ENCODE measurements around the gene RCAN2. TPM values are rescaled to one million over a fixed set of nuclear protein-coding genes. Genes with fewer than 3 reads are reported as not detected.

Gene RCAN2
- total and polyA plus RNA-seq, 9 of the 15 experiments (the other 6 are each of a cell fraction or from before 2014, with no cell fraction given), result 0.04 TPM; not detected in 8

GRCh38 chr6:46184114-46184513, 307.1 kb downstream of the RCAN2 start:
- Histone ChIP-seq H3K9me1 (ENCODE audit: control insufficient read depth, insufficient read depth, low read length) (no peaks in the 10 kb centered on the region), H3K27ac (ENCODE audit: extremely low read depth, low read depth, low read length) (no peak overlapping the region), H3K27me3 (ENCODE audit: control insufficient read depth in 2 of 2, insufficient read depth in 2 of 2, low read length in 2 of 2) (no peaks in the 10 kb centered on the region), H2AFZ (ENCODE audit: low read depth, low read length) (no peak overlapping the region), H3K36me3 (ENCODE audit: control insufficient read depth, insufficient read depth, low read length) (no peaks in the 10 kb centered on the region), H4K20me1 (replicated peaks; ENCODE audit: control insufficient read depth, insufficient read depth, low read length) (no peaks in the 10 kb centered on the region), H3K79me2 (ENCODE audit: control insufficient read depth, insufficient read depth, low read length) (no peaks in the 10 kb centered on the region), H3K4me1 (replicated peaks in 1 of 2; ENCODE audit: control insufficient read depth in 2 of 2, insufficient read depth in 2 of 2, low read length in 2 of 2) (no peaks in the 10 kb centered on the region), H3K9ac (ENCODE audit: insufficient read depth in 1 of 2, low read depth in 2 of 2, low read length in 2 of 2) (no peak overlapping the region), H3K4me3 (no peak overlapping the region), H3K4me2 (ENCODE audit: insufficient read depth, low read length) (no peak overlapping the region), H3K9me3 (replicated peaks; ENCODE audit: control insufficient read depth, insufficient read depth, low read depth, low read length) (no peaks in the 10 kb centered on the region)
- BruUV-seq (replicated peaks), result no TSS peak
- intact Hi-C loops (cut with micrococcal nuclease), result no loop called here
- ATAC-seq (no peak), DNase-seq (ENCODE audit: extremely low read depth in 1 of 4, low spot score in 3 of 4) (no peak), FAIRE-seq (no peak)
- ChIA-PET POLR2A (no interaction called here), CTCF (ENCODE audit: low intra/inter-chr PET ratio) (no interaction called here)
- in situ Hi-C loops (cut with MboI), result no loop called here
- WGBS (ENCODE audit: insufficient coverage, low coverage, missing lambda C conversion rate), result 0% methylated on average over 4 of the region's 4 CpGs
- TF ChIP-seq KAT8 (IDR thresholded peaks at IDR 0.05; ENCODE audit: low read depth) (no peak), MLLT1 (IDR thresholded peaks at IDR 0.05) (no peak), ZKSCAN8 (CRISPR knock-in tag; IDR thresholded peaks at IDR 0.05) (no peak), IRF2 (CRISPR knock-in tag; IDR thresholded peaks at IDR 0.05) (no peak), TCF7 (IDR thresholded peaks at IDR 0.05; ENCODE audit: borderline replicate concordance) (no peak), ZNF408 (CRISPR knock-in tag; IDR thresholded peaks at IDR 0.05; ENCODE audit: low read depth) (no peak), ZNF134 (CRISPR knock-in tag; conservative IDR thresholded peaks at IDR 0.05) (no peak), GATA2 (CRISPR knock-in tag; IDR thresholded peaks at IDR 0.05) (no peak), KLF13 (tag; IDR thresholded peaks at IDR 0.05; ENCODE audit: borderline replicate concordance, low read depth) (no peak)
- TF ChIP-seq, protein P1, sequence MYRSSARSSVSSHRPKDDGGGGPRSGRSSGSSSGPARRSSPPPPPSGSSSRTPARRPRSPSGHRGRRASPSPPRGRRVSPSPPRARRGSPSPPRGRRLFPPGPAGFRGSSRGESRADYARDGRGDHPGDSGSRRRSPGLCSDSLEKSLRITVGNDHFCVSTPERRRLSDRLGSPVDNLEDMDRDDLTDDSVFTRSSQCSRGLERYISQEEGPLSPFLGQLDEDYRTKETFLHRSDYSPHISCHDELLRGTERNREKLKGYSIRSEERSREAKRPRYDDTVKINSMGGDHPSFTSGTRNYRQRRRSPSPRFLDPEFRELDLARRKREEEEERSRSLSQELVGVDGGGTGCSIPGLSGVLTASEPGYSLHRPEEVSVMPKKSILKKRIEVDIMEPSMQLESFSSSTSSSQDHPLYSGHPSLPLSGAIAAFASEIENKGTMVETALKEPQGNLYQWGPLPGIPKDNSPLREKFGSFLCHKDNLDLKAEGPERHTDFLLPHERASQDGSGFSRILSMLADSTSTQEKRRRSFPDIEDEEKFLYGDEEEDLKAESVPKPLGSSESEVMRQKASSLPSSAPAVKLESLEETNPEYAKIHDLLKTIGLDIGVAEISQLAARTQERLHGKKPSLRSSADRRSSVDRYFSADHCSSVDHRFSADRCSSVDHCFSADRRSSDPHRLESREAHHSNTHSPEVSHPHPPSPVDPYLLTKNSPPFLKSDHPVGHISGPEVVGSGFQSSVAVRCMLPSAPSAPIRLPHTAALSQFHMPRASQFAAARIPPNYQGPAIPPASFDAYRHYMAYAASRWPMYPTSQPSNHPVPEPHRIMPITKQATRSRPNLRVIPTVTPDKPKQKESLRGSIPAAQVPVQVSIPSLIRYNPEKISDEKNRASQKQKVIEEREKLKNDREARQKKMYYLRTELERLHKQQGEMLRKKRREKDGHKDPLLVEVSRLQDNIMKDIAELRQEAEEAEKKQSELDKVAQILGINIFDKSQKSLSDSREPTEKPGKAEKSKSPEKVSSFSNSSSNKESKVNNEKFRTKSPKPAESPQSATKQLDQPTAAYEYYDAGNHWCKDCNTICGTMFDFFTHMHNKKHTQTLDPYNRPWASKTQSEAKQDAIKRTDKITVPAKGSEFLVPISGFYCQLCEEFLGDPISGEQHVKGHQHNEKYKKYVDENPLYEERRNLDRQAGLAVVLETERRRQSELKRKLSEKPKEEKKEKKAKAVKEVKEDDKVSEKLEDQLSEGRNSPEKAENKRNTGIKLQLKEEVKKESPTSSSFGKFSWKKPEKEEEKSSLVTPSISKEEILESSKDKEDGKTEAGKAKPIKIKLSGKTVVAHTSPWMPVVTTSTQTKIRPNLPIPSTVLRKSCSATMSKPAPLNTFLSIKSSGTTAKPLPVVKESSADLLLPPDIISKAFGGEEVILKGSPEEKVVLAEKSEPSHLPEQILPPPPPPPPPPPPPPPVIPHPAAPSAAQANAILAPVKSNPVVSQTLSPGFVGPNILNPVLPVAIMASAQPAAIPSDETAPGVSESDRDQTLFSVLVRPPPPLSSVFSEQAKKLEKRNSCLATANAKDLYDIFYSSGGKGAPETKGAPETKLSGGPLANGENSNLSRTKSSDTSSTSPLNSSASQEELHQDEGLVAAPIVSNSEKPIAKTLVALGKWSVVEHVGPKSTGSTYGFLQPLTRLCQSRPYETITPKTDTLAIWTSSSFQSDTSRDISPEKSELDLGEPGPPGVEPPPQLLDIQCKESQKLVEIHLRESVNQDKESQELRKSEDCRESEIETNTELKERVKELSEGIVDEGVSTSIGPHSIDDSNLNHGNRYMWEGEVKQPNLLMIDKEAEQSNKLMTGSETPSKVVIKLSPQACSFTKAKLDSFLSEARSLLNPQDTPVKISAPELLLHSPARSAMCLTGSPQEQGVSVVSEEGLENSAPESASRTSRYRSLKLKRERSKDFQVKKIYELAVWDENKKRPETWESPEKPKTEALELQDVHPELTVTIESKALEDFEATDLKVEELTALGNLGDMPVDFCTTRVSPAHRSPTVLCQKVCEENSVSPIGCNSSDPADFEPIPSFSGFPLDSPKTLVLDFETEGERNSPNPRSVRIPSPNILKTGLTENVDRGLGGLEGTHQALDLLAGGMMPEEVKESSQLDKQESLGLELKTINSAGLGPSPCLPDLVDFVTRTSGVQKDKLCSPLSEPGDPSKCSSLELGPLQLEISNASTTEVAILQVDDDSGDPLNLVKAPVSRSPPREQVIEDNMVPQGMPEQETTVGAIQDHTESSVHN (IDR thresholded peaks at IDR 0.05; ENCODE audit: borderline replicate concordance in 1 of 2, low read depth in 1 of 2), result no peak

Data from K562 (cell line).